Measurements from ENCODE around the gene ANKRA2.
"Not testable (repeated sequence)": the region's sequence is repeated elsewhere in the genome, so short reads cannot be mapped to it uniquely, and the experiment has no call there.

The ANKRA2 gene

GRCh38 chr5:73550016-73550415 lies 15.4 kb downstream of the ANKRA2 start:
- no peak for DNase-seq (ENCODE audit: low read depth, low spot score)

- no peak for DNase-seq (ENCODE audit: low read depth, low spot score)
Observed at GRCh38 chr5:73545403-73545779, 20.0 kb downstream of the ANKRA2 start.

GRCh38 chr5:73544429-73545402 lies 20.7 kb downstream of the ANKRA2 start:
- DNase-seq (ENCODE audit: low read depth, low spot score) = no peak

- DNase-seq (ENCODE audit: low read depth, low spot score) = no peak
Observed at GRCh38 chr5:73542020-73542419, 23.4 kb downstream of the ANKRA2 start.

- DNase-seq (ENCODE audit: low read depth, low spot score) = no peak
Observed at GRCh38 chr5:73540192-73540591, 25.2 kb downstream of the ANKRA2 start.

- DNase-seq (ENCODE audit: low read depth, low spot score) = no peak
Observed at GRCh38 chr5:73539730-73540129, 25.7 kb downstream of the ANKRA2 start.

- no peak for DNase-seq (ENCODE audit: low read depth, low spot score)
Observed at GRCh38 chr5:73534971-73535370, 30.5 kb downstream of the ANKRA2 start.

GRCh38 chr5:73534011-73534644 lies 31.3 kb downstream of the ANKRA2 start:
- no peak for DNase-seq (ENCODE audit: low read depth, low spot score)

- no peak for DNase-seq (ENCODE audit: low read depth, low spot score)
Observed at GRCh38 chr5:73532195-73532594, 33.2 kb downstream of the ANKRA2 start.

- DNase-seq (ENCODE audit: low read depth, low spot score) = no peak
Observed at GRCh38 chr5:73531356-73531755, 34.1 kb downstream of the ANKRA2 start.

GRCh38 chr5:73529081-73529480 lies 36.4 kb downstream of the ANKRA2 start:
- no peak for DNase-seq (ENCODE audit: low read depth, low spot score)

GRCh38 chr5:73528248-73528647 lies 37.2 kb downstream of the ANKRA2 start:
- no peak for DNase-seq (ENCODE audit: low read depth, low spot score)

- no peak for DNase-seq (ENCODE audit: low read depth, low spot score)
Observed at GRCh38 chr5:73525606-73526203, 39.7 kb downstream of the ANKRA2 start.

- no peak for DNase-seq (ENCODE audit: low read depth, low spot score)
Observed at GRCh38 chr5:73523861-73524260, 41.6 kb downstream of the ANKRA2 start.

GRCh38 chr5:73522989-73523388 lies 42.5 kb downstream of the ANKRA2 start:
- DNase-seq (ENCODE audit: low read depth, low spot score) = no peak

- DNase-seq (ENCODE audit: low read depth, low spot score) = peak; percentile 38
Observed at GRCh38 chr5:73519531-73520283, 45.7 kb downstream of the ANKRA2 start.

GRCh38 chr5:73515232-73515631 lies 50.2 kb downstream of the ANKRA2 start:
- DNase-seq (ENCODE audit: low read depth, low spot score) = no peak

GRCh38 chr5:73514418-73514817 lies 51.0 kb downstream of the ANKRA2 start:
- no peak for DNase-seq (ENCODE audit: low read depth, low spot score)

GRCh38 chr5:73513996-73514395 lies 51.4 kb downstream of the ANKRA2 start:
- DNase-seq (ENCODE audit: low read depth, low spot score) = no peak

GRCh38 chr5:73508521-73508920 lies 56.9 kb downstream of the ANKRA2 start:
- DNase-seq (ENCODE audit: low read depth, low spot score) = not testable (repeated sequence)

- no peak for DNase-seq (ENCODE audit: low read depth, low spot score)
Observed at GRCh38 chr5:73507062-73507461, 58.4 kb downstream of the ANKRA2 start.

GRCh38 chr5:73506459-73506955 lies 58.9 kb downstream of the ANKRA2 start:
- no peak for DNase-seq (ENCODE audit: low read depth, low spot score)
